D341Med (cell line): ENCODE measurements around the gene CREBBP.
"Not testable (repeated sequence)": the region's sequence is repeated elsewhere in the genome, so short reads cannot be mapped to it uniquely, and the experiment has no call there.

Experiments used
- DNase-seq: peaks from one replicate; pipeline ENCODE4 v3.0.0; 2012; ENCODE audit warnings: low spot score

The CREBBP gene

GRCh38 chr16:3714378-3714777, 166.1 kb downstream of the CREBBP start:
- not testable (repeated sequence) for DNase-seq

GRCh38 chr16:3713587-3714242, 166.8 kb downstream of the CREBBP start:
- no peak for DNase-seq

GRCh38 chr16:3712861-3713372, 167.6 kb downstream of the CREBBP start:
- no peak for DNase-seq

GRCh38 chr16:3706253-3707012, 174.1 kb downstream of the CREBBP start:
- DNase-seq: no peak

GRCh38 chr16:3702082-3702481, 178.4 kb downstream of the CREBBP start:
- DNase-seq: no peak

- DNase-seq: no peak
Measured at GRCh38 chr16:3701531-3701930, 179.0 kb downstream of the CREBBP start.

GRCh38 chr16:3698941-3699340, 181.6 kb downstream of the CREBBP start:
- DNase-seq: no peak

GRCh38 chr16:3696425-3697218, 183.9 kb downstream of the CREBBP start:
- DNase-seq: no peak

GRCh38 chr16:3695610-3696369, 184.7 kb downstream of the CREBBP start:
- no peak for DNase-seq

GRCh38 chr16:3694051-3694450, 186.5 kb downstream of the CREBBP start:
- DNase-seq: no peak

- no peak for DNase-seq
Measured at GRCh38 chr16:3691761-3692160, 188.8 kb downstream of the CREBBP start.

GRCh38 chr16:3690980-3691720, 189.4 kb downstream of the CREBBP start:
- no peak for DNase-seq

GRCh38 chr16:3690470-3690928, 190.0 kb downstream of the CREBBP start:
- peak; percentile 91 for DNase-seq

- no peak for DNase-seq
Measured at GRCh38 chr16:3689731-3690130, 190.8 kb downstream of the CREBBP start.

GRCh38 chr16:3687792-3688191, 192.7 kb downstream of the CREBBP start:
- DNase-seq: no peak

- no peak for DNase-seq
Measured at GRCh38 chr16:3687021-3687420, 193.5 kb downstream of the CREBBP start.

- peak; percentile 25 for DNase-seq
Measured at GRCh38 chr16:3681206-3681605, 199.3 kb downstream of the CREBBP start.

- no peak for DNase-seq
Measured at GRCh38 chr16:3677994-3678393, 202.5 kb downstream of the CREBBP start.

- DNase-seq: peak; percentile 24
Measured at GRCh38 chr16:3675601-3676130, 204.8 kb downstream of the CREBBP start.
